Amniotic epithelial cell (primary cell): ENCODE measurements around the gene SLC36A1.
A peak's percentile ranks its signal among the peaks of the same experiment; 100 is the strongest.
"Not testable (repeated sequence)": the region's sequence is repeated elsewhere in the genome, so short reads cannot be mapped to it uniquely, and the experiment has no call there.

ENCODE experiments used
- DNase-seq: peaks from one replicate; pipeline ENCODE4 v3.0.0-alpha.2; 2010; ENCODE audit warnings: low read depth

The SLC36A1 gene

GRCh38 chr5:151447174-151448037, at the start of gene SLC36A1:
Gene SLC36A1 (plus strand): TSS chr5:151447603. CDS start chr5:151458793, 11,190 bp downstream.
- DNase-seq: peak; percentile 68

DNA sequence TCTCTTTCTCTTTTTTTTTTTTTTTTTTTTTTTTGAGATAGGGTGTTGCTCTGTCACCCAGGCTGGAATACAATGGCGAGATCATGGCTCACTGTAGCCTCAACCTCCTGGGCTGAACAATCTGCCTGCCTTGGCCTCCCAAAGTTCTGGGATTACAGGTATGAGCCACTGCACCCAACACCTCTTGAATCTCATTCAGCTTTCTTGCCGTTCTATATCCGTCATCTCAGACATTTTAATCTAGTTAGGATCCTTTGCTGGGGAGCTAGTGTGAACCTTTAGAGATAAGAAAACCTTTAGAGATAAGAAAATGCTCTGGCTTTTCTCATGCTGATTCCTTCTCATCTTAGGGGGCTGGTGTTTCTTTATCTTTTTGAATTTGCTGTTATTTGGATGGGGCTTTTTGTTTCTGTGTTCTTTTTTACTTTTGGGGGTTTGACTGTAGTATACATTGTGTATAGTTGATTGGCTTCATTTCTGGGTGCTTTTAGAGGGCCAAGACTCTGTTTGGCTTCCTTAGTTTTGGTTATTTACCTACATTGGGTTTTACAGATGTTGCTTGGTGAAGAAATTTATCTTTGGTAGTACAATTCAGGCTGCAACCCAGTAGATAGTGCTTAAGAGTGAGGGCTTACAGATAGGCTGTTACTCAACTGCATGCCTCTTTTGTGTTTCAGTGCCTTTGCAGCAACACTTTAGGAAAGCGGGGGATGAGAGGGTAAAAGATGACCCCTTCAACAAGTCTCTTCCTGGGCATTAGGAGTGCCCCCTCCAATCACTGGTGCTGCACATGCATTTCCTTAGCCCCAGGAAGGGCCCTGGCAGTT, 41.9 kb upstream of the SLC36A1 start:
- DNase-seq: peak; percentile 19

GRCh38 chr5:151406322-151406947, 41.0 kb upstream of the SLC36A1 start:
- peak; percentile 5 for DNase-seq

DNA sequence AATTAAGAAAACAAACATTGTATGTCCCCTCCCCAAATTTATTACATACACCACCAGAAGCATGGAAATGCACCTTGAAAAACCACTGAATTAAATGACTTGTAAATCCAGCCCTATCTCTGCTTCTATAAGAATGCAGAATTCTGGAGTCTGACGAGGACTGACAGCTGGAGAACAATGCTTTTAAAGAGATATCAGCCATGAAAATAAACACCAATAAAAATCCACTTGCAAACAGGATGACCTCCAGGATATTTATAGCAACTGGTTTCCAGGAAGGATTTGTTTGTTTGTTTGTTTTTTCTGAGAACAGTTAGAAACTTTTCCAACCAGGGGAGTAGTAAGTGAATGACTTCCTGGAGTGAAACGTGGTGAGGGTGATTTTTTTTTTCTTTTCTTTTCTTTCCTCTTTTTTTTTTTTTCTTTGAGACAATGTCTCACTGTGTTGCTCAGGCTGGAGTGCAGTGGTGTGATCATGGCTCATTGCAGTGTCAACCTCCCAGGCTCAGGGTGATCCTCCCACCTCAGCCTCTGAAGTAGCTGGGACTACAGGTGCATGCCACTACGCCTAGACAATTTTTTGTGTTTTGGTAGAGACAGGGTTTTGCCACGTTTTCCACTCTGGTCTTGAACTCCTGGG, 38.7 kb upstream of the SLC36A1 start:
- DNase-seq: no peak

GRCh38 chr5:151413800-151414199, 33.6 kb upstream of the SLC36A1 start:
- no peak for DNase-seq

GRCh38 chr5:151414536-151414935, 32.9 kb upstream of the SLC36A1 start:
- DNase-seq: no peak

DNA sequence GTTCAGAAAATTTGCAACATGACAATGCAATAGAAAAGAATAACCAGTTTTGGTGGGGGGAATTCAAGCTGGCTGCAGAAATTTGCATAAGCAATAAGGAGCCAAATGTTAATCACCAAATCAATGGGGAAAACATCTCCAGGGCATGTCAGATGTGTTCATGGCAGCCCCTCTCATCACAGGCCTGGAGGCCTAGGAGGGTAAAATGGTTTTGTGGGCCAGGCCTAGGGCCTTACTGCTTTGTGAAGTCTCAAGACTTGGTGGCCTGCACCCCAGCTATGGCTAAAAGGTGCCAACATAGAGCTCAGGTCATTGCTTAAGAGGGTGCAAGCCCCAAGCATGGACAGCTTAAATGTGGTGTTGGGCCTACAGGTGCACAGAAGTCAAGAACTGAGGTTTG, 29.7 kb upstream of the SLC36A1 start:
- no peak for DNase-seq

- no peak for DNase-seq
Measured at GRCh38 chr5:151420127-151420526, 27.3 kb upstream of the SLC36A1 start.

GRCh38 chr5:151424892-151425523, 22.4 kb upstream of the SLC36A1 start:
- DNase-seq: no peak

DNA sequence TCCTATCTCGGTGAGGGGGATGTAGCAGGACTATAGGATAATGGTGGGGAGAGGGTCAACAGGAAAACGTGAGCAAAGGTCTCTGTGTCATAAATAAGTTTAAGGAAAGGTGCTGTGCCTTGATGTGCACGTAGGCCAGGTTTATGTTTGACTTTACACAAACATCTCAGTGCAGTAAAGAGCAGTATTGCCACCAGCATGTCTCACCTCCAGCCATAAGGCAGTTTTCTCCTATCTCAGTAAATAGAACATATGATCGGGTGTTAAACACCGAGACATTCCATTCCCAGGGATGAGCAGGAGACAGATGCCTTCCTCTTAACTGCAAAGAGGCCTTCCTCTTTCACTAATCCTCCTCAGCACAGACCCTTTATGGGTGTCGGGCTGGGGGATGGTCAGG, 21.1 kb upstream of the SLC36A1 start:
- not testable (repeated sequence) for DNase-seq

DNA sequence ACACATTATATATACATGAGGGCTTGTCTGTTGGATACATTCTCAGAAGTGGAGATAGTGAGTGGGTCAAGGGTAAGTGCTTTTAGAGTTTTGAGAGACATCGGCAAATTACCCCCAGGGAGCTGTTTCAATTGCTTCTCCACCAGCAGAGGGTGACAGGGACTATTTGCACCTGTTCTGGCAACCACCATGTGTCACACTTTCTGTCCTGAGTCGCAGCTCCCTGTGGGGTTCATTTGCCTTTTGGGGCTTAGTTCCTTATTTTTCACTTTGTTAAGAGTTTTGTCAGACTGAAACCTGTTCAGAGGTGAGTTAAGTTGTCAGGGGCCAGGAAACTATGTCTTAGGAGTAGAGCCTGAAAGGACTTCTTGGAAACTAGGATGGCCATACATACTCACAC, 20.1 kb upstream of the SLC36A1 start:
- no peak for DNase-seq

DNA sequence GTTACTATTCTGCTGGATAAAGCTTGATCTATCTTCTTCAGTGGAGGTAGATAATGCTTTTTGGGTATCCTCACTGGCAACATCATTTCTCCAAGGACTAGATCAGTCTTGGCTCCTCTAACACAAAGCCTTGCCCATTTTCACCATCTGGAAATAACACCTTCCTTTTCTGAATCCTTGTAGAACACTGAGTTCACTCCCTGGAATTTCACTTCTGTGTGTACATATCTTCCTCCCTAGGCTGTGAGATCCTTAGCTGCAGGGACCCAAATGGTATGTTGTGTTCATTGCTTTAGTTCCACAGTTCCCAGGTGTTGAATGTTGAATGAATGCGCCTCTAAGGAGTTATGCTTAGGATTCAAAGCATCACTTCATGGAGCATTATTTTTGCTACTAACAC, 16.7 kb upstream of the SLC36A1 start:
- no peak for DNase-seq

- DNase-seq: no peak
Measured at GRCh38 chr5:151431666-151432065, 15.7 kb upstream of the SLC36A1 start.

GRCh38 chr5:151432210-151432609, 15.2 kb upstream of the SLC36A1 start:
- no peak for DNase-seq

DNA sequence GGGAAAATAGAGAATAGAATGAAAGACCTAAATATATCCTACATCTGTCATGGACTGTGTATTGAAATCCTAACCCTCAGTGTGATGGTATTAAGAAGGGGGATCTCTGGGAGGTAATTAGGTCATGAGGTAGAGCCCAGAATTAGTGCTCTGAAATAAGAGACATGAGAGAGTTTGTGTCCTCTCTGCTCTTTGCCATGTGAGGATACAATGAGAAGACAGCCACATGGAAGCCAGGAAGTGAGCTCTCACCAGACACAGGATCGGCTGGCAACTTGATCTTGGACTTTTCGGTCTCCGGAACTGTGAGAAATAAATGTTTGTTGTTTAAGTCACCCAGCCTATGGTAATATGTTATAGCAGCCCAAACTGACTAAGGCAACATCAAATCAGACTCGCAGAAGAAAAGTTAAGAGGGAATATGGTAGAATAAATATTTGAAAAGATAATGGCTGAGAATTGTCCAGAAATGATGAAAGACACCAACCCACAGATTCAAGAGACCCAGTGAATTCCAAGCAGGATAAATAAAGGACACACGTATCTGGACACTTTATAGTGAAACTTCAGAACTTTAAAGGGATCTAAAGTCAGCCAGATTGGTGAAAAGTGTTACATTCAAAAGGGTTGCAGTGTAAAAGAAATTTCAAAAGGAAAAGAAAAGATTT, 12.7 kb upstream of the SLC36A1 start:
- DNase-seq: no peak

- DNase-seq: no peak
Measured at GRCh38 chr5:151448038-151448985, 909 bp downstream of the SLC36A1 start.

GRCh38 chr5:151449297-151449696, 1.9 kb downstream of the SLC36A1 start:
- DNase-seq: no peak

DNA sequence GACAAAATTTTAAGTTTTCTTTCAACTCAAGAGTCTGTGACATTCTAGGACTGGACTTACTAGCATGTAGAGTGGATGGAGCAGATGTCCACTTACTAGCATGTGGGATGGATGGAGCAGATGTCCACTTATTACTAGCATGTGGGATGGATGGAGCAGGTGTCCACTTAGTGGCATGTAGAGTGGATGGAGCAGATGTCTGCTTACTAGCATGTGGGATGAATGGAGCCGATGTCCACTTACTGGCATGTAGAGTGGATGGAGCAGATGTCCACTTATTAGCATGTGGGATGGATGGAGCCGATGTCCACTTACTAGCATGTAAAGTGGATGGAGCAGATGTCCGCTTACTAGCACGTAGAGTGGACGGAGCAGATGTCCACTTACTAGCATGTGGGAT, 2.4 kb downstream of the SLC36A1 start:
- no peak for DNase-seq

DNA sequence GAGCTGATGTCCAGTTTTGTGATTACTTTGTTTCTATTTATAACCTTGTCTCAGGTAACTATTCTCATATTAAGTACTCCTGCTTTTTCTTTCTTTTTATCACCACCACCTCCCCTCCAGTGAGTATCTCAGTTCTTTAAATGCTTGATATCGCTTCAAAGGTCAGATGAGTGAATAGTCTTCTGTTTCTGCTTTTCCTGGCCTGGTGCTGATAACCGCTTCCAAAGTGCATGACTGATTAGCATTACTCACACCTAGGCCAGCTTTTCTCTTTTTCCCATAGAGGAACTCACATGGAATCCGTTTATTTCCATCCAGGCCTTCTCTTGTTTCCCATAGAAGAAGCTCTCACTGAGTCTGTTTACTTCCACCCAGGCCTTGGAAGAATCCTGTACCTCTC, 3.2 kb downstream of the SLC36A1 start:
- DNase-seq: no peak
